ENCODE measurements around the gene CD244. TPM values are rescaled to one million over a fixed set of nuclear protein-coding genes. Genes with fewer than 3 reads are reported as not detected.

CD244 gene
- total and polyA plus RNA-seq, 8 donors, result 0.43 to 3.7 (median 0.82) TPM

- H3K9me3 ChIP-seq, result no peaks in the 10 kb centered on the region
- ATAC-seq (peak; percentile 57), DNase-seq (no peak)
- intact Hi-C loops (cut with DNase I), result no loop called here
- TF ChIP-seq CTCF (IDR thresholded peaks at IDR 0.05), result no peak
- H3K4me3 ChIP-seq, result no peak overlapping the region
- no peaks in the 10 kb centered on the region for H3K27me3 ChIP-seq
- no peaks in the 10 kb centered on the region for H3K4me1 ChIP-seq
- no peak overlapping the region for H3K27ac ChIP-seq
- H3K36me3 ChIP-seq, result no peaks in the 10 kb centered on the region
Observed at GRCh38 chr1:160813215-160813614, 49.5 kb downstream of the CD244 start.

GRCh38 chr1:160811147-160811546 lies 51.5 kb downstream of the CD244 start:
- H3K4me3 ChIP-seq, result no peak overlapping the region
- H3K27ac ChIP-seq, result no peak overlapping the region
- H3K27me3 ChIP-seq, result no peaks in the 10 kb centered on the region
- DNase-seq, result no peak
- H3K36me3 ChIP-seq, result no peaks in the 10 kb centered on the region
- no peak for TF ChIP-seq CTCF (IDR thresholded peaks at IDR 0.05)
- no peak for ATAC-seq
- intact Hi-C loops (cut with DNase I), result no loop called here
- H3K4me1 ChIP-seq, result no peaks in the 10 kb centered on the region
- H3K9me3 ChIP-seq, result peaks cover 0 to 19% of the 10 kb centered on the region in 2 donors

GRCh38 chr1:160810486-160810885 lies 52.2 kb downstream of the CD244 start:
- no peak for ATAC-seq
- no peaks in the 10 kb centered on the region for H3K4me1 ChIP-seq

GRCh38 chr1:160808289-160808688 lies 54.4 kb downstream of the CD244 start:
- DNase-seq, result no peak
- no peak for ATAC-seq
- H3K4me3 ChIP-seq, result no peak overlapping the region
- intact Hi-C loops (cut with DNase I), result no loop called here
- H3K36me3 ChIP-seq, result no peaks in the 10 kb centered on the region
- no peaks in the 10 kb centered on the region for H3K4me1 ChIP-seq
- H3K27me3 ChIP-seq, result no peaks in the 10 kb centered on the region
- peaks cover 0 to 19% of the 10 kb centered on the region in 2 donors for H3K9me3 ChIP-seq
- TF ChIP-seq CTCF (IDR thresholded peaks at IDR 0.05), result no peak
- no peak overlapping the region for H3K27ac ChIP-seq

More at GRCh38 chr1:160810486-160810885, 52.2 kb downstream of the CD244 start:
- H3K36me3 ChIP-seq, result no peaks in the 10 kb centered on the region
- H3K27me3 ChIP-seq, result no peaks in the 10 kb centered on the region
- intact Hi-C loops (cut with DNase I), result no loop called here
- no peak overlapping the region for H3K27ac ChIP-seq
- no peak for DNase-seq
- peaks cover 0 to 19% of the 10 kb centered on the region in 2 donors for H3K9me3 ChIP-seq
- H3K4me3 ChIP-seq, result no peak overlapping the region
- TF ChIP-seq CTCF (IDR thresholded peaks at IDR 0.05), result no peak

GRCh38 chr1:160807738-160808137 lies 54.9 kb downstream of the CD244 start:
- TF ChIP-seq CTCF (IDR thresholded peaks at IDR 0.05), result no peak
- DNase-seq, result no peak
- intact Hi-C loops (cut with DNase I), result no loop called here
- Histone ChIP-seq H3K27ac (no peak overlapping the region), H3K36me3 (no peaks in the 10 kb centered on the region), H3K9me3 (peaks cover 0 to 19% of the 10 kb centered on the region in 2 donors), H3K27me3 (no peaks in the 10 kb centered on the region), H3K4me3 (no peak overlapping the region), H3K4me1 (no peaks in the 10 kb centered on the region)
- no peak for ATAC-seq

Data from left lung (tissue), 10 donors.